Thoracic aorta (tissue), 2 donors: Measurements from ENCODE around the gene ZDHHC11B. TPM values are rescaled to one million over a fixed set of nuclear protein-coding genes. Genes with fewer than 3 reads are reported as not detected.
"Not testable (repeated sequence)": the region's sequence is repeated elsewhere in the genome, so short reads cannot be mapped to it uniquely, and the experiment has no call there.

Source experiments
- ATAC-seq: fragments of 150-250 bp; one replicate; pipeline ENCODE4 v1.8.0; 2017; ENCODE audit warnings: low read depth; ENCODE audit not compliant: insufficient number of reproducible peaks, low FRiP score
- DNase-seq: peaks from one replicate; pipeline ENCODE4 v3.0.0-alpha.2; 2020; ENCODE audit warnings: low spot score
- H3K27ac ChIP-seq, 2 donors: fragments of 200-600 bp; sonication (generic); 1 replicate in 1 of 2; 2 replicates in 1 of 2; pipeline ENCODE4 v1.5.1; 2016; ENCODE audit warnings: mild to moderate bottlenecking in 2 of 2, moderate library complexity in 2 of 2
- H3K27me3 ChIP-seq: fragments of 200-600 bp; sonication (generic); replicated peaks from 2 replicates; pipeline ENCODE4 v1.6.0; 2016; ENCODE audit warnings: mild to moderate bottlenecking; ENCODE audit not compliant: insufficient read depth
- H3K36me3 ChIP-seq: fragments of 200-600 bp; sonication (generic); one replicate; pipeline ENCODE4 v1.5.1; 2016
- H3K4me1 ChIP-seq, 2 donors: fragments of 200-600 bp; sonication (generic); 1 replicate in 1 of 2; 2 replicates in 1 of 2; pipeline versions ENCODE4 v1.5.1 to v1.6.0; 2016; ENCODE audit warnings: low read depth in 2 of 2, mild to moderate bottlenecking in 1 of 2; ENCODE audit not compliant: control insufficient read depth in 1 of 2
- H3K4me3 ChIP-seq: fragments of 200-600 bp; sonication (generic); 2 replicates; pipeline ENCODE4 v1.5.1; 2016; ENCODE audit warnings: mild to moderate bottlenecking
- H3K9me3 ChIP-seq: fragments of 200-600 bp; sonication (generic); 2 replicates; pipeline ENCODE4 v1.5.1; 2016
- CTCF ChIP-seq: fragments of 200-600 bp; sonication (generic); IDR thresholded peaks from one replicate; pipeline ENCODE4 v1.5.1; 2019; ENCODE audit warnings: antibody characterized with exemption
- total RNA-seq, 2 donors: library from RNA; depleted of rRNA; stranded (reverse); fragments of >200 nt; gene quantifications; one replicate each; pipeline versions ENCODE4 v1.1.0 to v1.2.3, GENCODE V29; 2016

Gene ZDHHC11B
- total RNA-seq, 2 donors from 2014 or later = 1.8 to 8.7 TPM

- not testable (repeated sequence) for H3K4me1 ChIP-seq, H3K27me3 ChIP-seq, DNase-seq, H3K36me3 ChIP-seq, H3K9me3 ChIP-seq, H3K4me3 ChIP-seq, ATAC-seq, H3K27ac ChIP-seq
Measured at GRCh38 chr5:729225-729624, 55.3 kb downstream of the ZDHHC11B start.

GRCh38 chr5:727087-727486 lies 57.4 kb downstream of the ZDHHC11B start:
- not testable (repeated sequence) for H3K4me3 ChIP-seq, H3K27me3 ChIP-seq, H3K9me3 ChIP-seq, ATAC-seq, H3K4me1 ChIP-seq, DNase-seq, H3K27ac ChIP-seq, H3K36me3 ChIP-seq

GRCh38 chr5:723865-724264 lies 60.7 kb downstream of the ZDHHC11B start:
- not testable (repeated sequence) for ATAC-seq, H3K27ac ChIP-seq, DNase-seq, H3K36me3 ChIP-seq, H3K27me3 ChIP-seq, H3K4me3 ChIP-seq, H3K4me1 ChIP-seq
- peaks cover 11% of the 10 kb centered on the region for H3K9me3 ChIP-seq

- not testable (repeated sequence) for H3K4me3 ChIP-seq, H3K27ac ChIP-seq, H3K4me1 ChIP-seq, H3K27me3 ChIP-seq, H3K36me3 ChIP-seq, DNase-seq, ATAC-seq
- peaks cover 11% of the 10 kb centered on the region for H3K9me3 ChIP-seq
Measured at GRCh38 chr5:723309-723708, 61.2 kb downstream of the ZDHHC11B start.

GRCh38 chr5:719379-719778 lies 65.2 kb downstream of the ZDHHC11B start:
- H3K4me3 ChIP-seq, DNase-seq, H3K27me3 ChIP-seq, ATAC-seq, H3K27ac ChIP-seq, H3K36me3 ChIP-seq, H3K4me1 ChIP-seq: not testable (repeated sequence)
- H3K9me3 ChIP-seq = peaks cover 11% of the 10 kb centered on the region

- no peak for DNase-seq
- ATAC-seq = no peak
- no peaks in the 10 kb centered on the region for H3K27me3 ChIP-seq
- no peaks in the 10 kb centered on the region for H3K36me3 ChIP-seq
- H3K4me1 ChIP-seq = no peaks in the 10 kb centered on the region
- TF ChIP-seq CTCF = no peak
- no peak overlapping the region for H3K4me3 ChIP-seq
- no peak overlapping the region for H3K27ac ChIP-seq
- H3K9me3 ChIP-seq = peaks cover 11% of the 10 kb centered on the region
Measured at GRCh38 chr5:717143-717542, 67.4 kb downstream of the ZDHHC11B start.

- ATAC-seq, DNase-seq, H3K4me3 ChIP-seq, H3K4me1 ChIP-seq, H3K36me3 ChIP-seq, H3K27ac ChIP-seq, H3K27me3 ChIP-seq: not testable (repeated sequence)
- peaks cover 11% of the 10 kb centered on the region for H3K9me3 ChIP-seq
Measured at GRCh38 chr5:716740-717139, 67.8 kb downstream of the ZDHHC11B start.

- H3K36me3 ChIP-seq, H3K4me3 ChIP-seq, H3K4me1 ChIP-seq, DNase-seq, ATAC-seq, H3K27ac ChIP-seq, H3K27me3 ChIP-seq: not testable (repeated sequence)
- H3K9me3 ChIP-seq = peaks cover 11% of the 10 kb centered on the region
Measured at GRCh38 chr5:715636-716035, 68.9 kb downstream of the ZDHHC11B start.

- DNase-seq, H3K27ac ChIP-seq, H3K4me1 ChIP-seq, H3K27me3 ChIP-seq, H3K4me3 ChIP-seq, ATAC-seq, H3K9me3 ChIP-seq, H3K36me3 ChIP-seq: not testable (repeated sequence)
Measured at GRCh38 chr5:714215-715118, 70.1 kb downstream of the ZDHHC11B start.

GRCh38 chr5:713686-714085 lies 70.8 kb downstream of the ZDHHC11B start:
- not testable (repeated sequence) for H3K36me3 ChIP-seq, H3K27ac ChIP-seq, ATAC-seq, H3K4me1 ChIP-seq, H3K4me3 ChIP-seq, H3K27me3 ChIP-seq, H3K9me3 ChIP-seq, DNase-seq

GRCh38 chr5:708848-709517 lies 75.5 kb downstream of the ZDHHC11B start:
- DNase-seq, H3K4me1 ChIP-seq, ATAC-seq: not testable (repeated sequence)

More at GRCh38 chr5:708848-709517, 75.5 kb downstream of the ZDHHC11B start:
- not testable (repeated sequence) for H3K27ac ChIP-seq, H3K9me3 ChIP-seq, H3K27me3 ChIP-seq, H3K36me3 ChIP-seq, H3K4me3 ChIP-seq
